Ectodermal cell (in vitro differentiated cells): Measurements from ENCODE around the gene HBG2.

ENCODE experiments used
- H3K27ac ChIP-seq: 2 replicates; pipeline ENCODE4 v1.7.0; 2013; ENCODE audit warnings: mild to moderate bottlenecking, low read depth, low read length; ENCODE audit not compliant: insufficient read depth, poor library complexity, severe bottlenecking
- H3K27me3 ChIP-seq: 2 replicates; pipeline ENCODE4 v1.7.0; 2013; ENCODE audit warnings: mild to moderate bottlenecking, low read length; ENCODE audit not compliant: insufficient read depth, control insufficient read depth, poor library complexity, severe bottlenecking
- H3K36me3 ChIP-seq: one replicate; pipeline ENCODE4 v1.7.0; 2013; ENCODE audit warnings: low read length; ENCODE audit not compliant: control insufficient read depth, insufficient read depth
- H3K4me1 ChIP-seq: one replicate; pipeline ENCODE4 v1.7.0; 2013; ENCODE audit warnings: low read length; ENCODE audit not compliant: control insufficient read depth, insufficient read depth
- H3K4me3 ChIP-seq: 2 replicates; pipeline ENCODE4 v1.7.0; 2013; ENCODE audit warnings: low read depth, low read length, control low read depth; ENCODE audit not compliant: insufficient read depth
- H3K9me3 ChIP-seq: 2 replicates; pipeline ENCODE4 v1.7.0; 2013; ENCODE audit warnings: mild to moderate bottlenecking, low read length, moderate library complexity; ENCODE audit not compliant: control insufficient read depth
- WGBS, 2 experiments: methylation state at CpG; one replicate each; pipeline ENCODE4 v1.1.7; 2013; ENCODE audit warnings: missing lambda C conversion rate in 2 of 2; 5-methylcytosine and 5-hydroxymethylcytosine counted together

The HBG2 gene

GRCh38 chr11:5232176-5232575 is 22.4 kb downstream of the HBG2 start:
- no peak overlapping the region for H3K27ac ChIP-seq
- WGBS, 2 experiments, result 97 to 98% methylated on average over 3 of the region's 3 CpGs
- H3K4me1 ChIP-seq, result no peaks in the 10 kb centered on the region
- no peak overlapping the region for H3K4me3 ChIP-seq
- H3K36me3 ChIP-seq, result no peaks in the 10 kb centered on the region
- no peaks in the 10 kb centered on the region for H3K9me3 ChIP-seq
- H3K27me3 ChIP-seq, result no peaks in the 10 kb centered on the region

- Histone ChIP-seq H3K27ac (no peak overlapping the region), H3K4me1 (no peaks in the 10 kb centered on the region), H3K27me3 (no peaks in the 10 kb centered on the region), H3K36me3 (no peaks in the 10 kb centered on the region), H3K9me3 (no peaks in the 10 kb centered on the region), H3K4me3 (no peak overlapping the region)
- 94 to 96% methylated on average over 2 of the region's 2 CpGs for WGBS, 2 experiments
Observed at GRCh38 chr11:5231111-5231510, 23.5 kb downstream of the HBG2 start.

GRCh38 chr11:5230266-5230665 is 24.3 kb downstream of the HBG2 start:
- Histone ChIP-seq H3K27ac (no peak overlapping the region), H3K9me3 (no peaks in the 10 kb centered on the region), H3K27me3 (no peaks in the 10 kb centered on the region), H3K4me3 (no peak overlapping the region), H3K4me1 (no peaks in the 10 kb centered on the region), H3K36me3 (no peaks in the 10 kb centered on the region)
- 93 to 100% methylated on average over 1 of the region's 1 CpG for WGBS, 2 experiments

GRCh38 chr11:5229796-5230195 is 24.8 kb downstream of the HBG2 start:
- no peaks in the 10 kb centered on the region for H3K27me3 ChIP-seq
- H3K27ac ChIP-seq, result no peak overlapping the region
- H3K36me3 ChIP-seq, result no peaks in the 10 kb centered on the region
- no peaks in the 10 kb centered on the region for H3K9me3 ChIP-seq
- 100% methylated on average over 1 of the region's 2 CpGs; no CpG with 5 or more reads in 1 of the 2 experiments for WGBS, 2 experiments
- no peak overlapping the region for H3K4me3 ChIP-seq
- H3K4me1 ChIP-seq, result no peaks in the 10 kb centered on the region

- Histone ChIP-seq H3K36me3 (no peaks in the 10 kb centered on the region), H3K27me3 (no peaks in the 10 kb centered on the region), H3K27ac (no peak overlapping the region), H3K4me3 (no peak overlapping the region), H3K4me1 (no peaks in the 10 kb centered on the region), H3K9me3 (no peaks in the 10 kb centered on the region)
- 80% methylated on average over 1 of the region's 1 CpG; no CpG with 5 or more reads in 1 of the 2 experiments for WGBS, 2 experiments
Observed at GRCh38 chr11:5229356-5229755, 25.2 kb downstream of the HBG2 start.

GRCh38 chr11:5228124-5228523 is 26.5 kb downstream of the HBG2 start:
- Histone ChIP-seq H3K9me3 (no peaks in the 10 kb centered on the region), H3K36me3 (no peaks in the 10 kb centered on the region), H3K4me1 (no peaks in the 10 kb centered on the region), H3K4me3 (no peak overlapping the region), H3K27me3 (no peaks in the 10 kb centered on the region), H3K27ac (no peak overlapping the region)
- 83 to 87% methylated on average over 4 of the region's 5 CpGs for WGBS, 2 experiments

GRCh38 chr11:5227681-5228080 is 26.9 kb downstream of the HBG2 start:
- no peak overlapping the region for H3K27ac ChIP-seq
- WGBS, 2 experiments, result 75 to 94% methylated on average over 1 of the region's 1 CpG
- no peaks in the 10 kb centered on the region for H3K9me3 ChIP-seq
- no peak overlapping the region for H3K4me3 ChIP-seq
- H3K27me3 ChIP-seq, result no peaks in the 10 kb centered on the region
- no peaks in the 10 kb centered on the region for H3K4me1 ChIP-seq
- H3K36me3 ChIP-seq, result no peaks in the 10 kb centered on the region

GRCh38 chr11:5226732-5227310 is 27.8 kb downstream of the HBG2 start, which contains the start of gene HBB:
Gene HBB, minus strand, starts transcription at chr11:5227071. Its CDS starts 50 bp downstream, at chr11:5227021.
- no peaks in the 10 kb centered on the region for H3K4me1 ChIP-seq
- 93 to 94% methylated on average over 3 of the region's 3 CpGs for WGBS, 2 experiments

GRCh38 chr11:5225480-5225871 is 29.1 kb downstream of the HBG2 start:
- H3K4me3 ChIP-seq, result no peak overlapping the region
- no peak overlapping the region for H3K27ac ChIP-seq
- no peaks in the 10 kb centered on the region for H3K36me3 ChIP-seq
- H3K27me3 ChIP-seq, result no peaks in the 10 kb centered on the region
- no peaks in the 10 kb centered on the region for H3K9me3 ChIP-seq
- H3K4me1 ChIP-seq, result no peaks in the 10 kb centered on the region
- 94 to 100% methylated on average over 2 of the region's 2 CpGs for WGBS, 2 experiments

More at GRCh38 chr11:5226732-5227310, 27.8 kb downstream of the HBG2 start, which contains the start of gene HBB:
- Histone ChIP-seq H3K36me3 (no peaks in the 10 kb centered on the region), H3K27me3 (no peaks in the 10 kb centered on the region), H3K4me3 (no peak within 1 kb of the TSS), H3K9me3 (no peaks in the 10 kb centered on the region), H3K27ac (no peak within 1 kb of the TSS)

GRCh38 chr11:5224538-5225479 is 29.8 kb downstream of the HBG2 start:
- no peaks in the 10 kb centered on the region for H3K27me3 ChIP-seq
- H3K4me3 ChIP-seq, result no peak overlapping the region
- H3K9me3 ChIP-seq, result no peaks in the 10 kb centered on the region
- no peaks in the 10 kb centered on the region for H3K36me3 ChIP-seq
- H3K4me1 ChIP-seq, result no peaks in the 10 kb centered on the region
- 92 to 96% methylated on average over 5 of the region's 6 CpGs for WGBS, 2 experiments
- no peak overlapping the region for H3K27ac ChIP-seq
